ENCODE measurements around the gene CDHR2.
"Not testable (repeated sequence)": the region's sequence is repeated elsewhere in the genome, so short reads cannot be mapped to it uniquely, and the experiment has no call there.

Gene CDHR2

GRCh38 chr5:176542596-176543427, 6.3 kb upstream of the CDHR2 start:
- peak; percentile 43 for DNase-seq

- DNase-seq, result peak; percentile 86
These were observed 5.5 kb upstream of the CDHR2 start for GRCh38 chr5:176543428-176544182.

GRCh38 chr5:176545388-176545736, 3.8 kb upstream of the CDHR2 start:
- DNase-seq, result no peak

GRCh38 chr5:176545737-176546509, 3.2 kb upstream of the CDHR2 start:
- DNase-seq, result no peak

- peak; percentile 40 for DNase-seq
These were observed 1.3 kb upstream of the CDHR2 start for GRCh38 chr5:176547802-176548201.

GRCh38 chr5:176549871-176550270, 729 bp downstream of the CDHR2 start:
- no peak for DNase-seq

GRCh38 chr5:176550275-176550831, 1.2 kb downstream of the CDHR2 start:
- no peak for DNase-seq

GRCh38 chr5:176550937-176551336, 1.8 kb downstream of the CDHR2 start:
- DNase-seq, result not testable (repeated sequence)

GRCh38 chr5:176552332-176552869, 3.3 kb downstream of the CDHR2 start:
- DNase-seq, result no peak

GRCh38 chr5:176553260-176554085, 4.3 kb downstream of the CDHR2 start:
- no peak for DNase-seq

GRCh38 chr5:176557846-176558245, 8.7 kb downstream of the CDHR2 start:
- no peak for DNase-seq

GRCh38 chr5:176559683-176560082, 10.5 kb downstream of the CDHR2 start:
- no peak for DNase-seq

GRCh38 chr5:176560364-176560763, 11.2 kb downstream of the CDHR2 start:
- DNase-seq, result no peak

- no peak for DNase-seq
These were observed 12.1 kb downstream of the CDHR2 start for GRCh38 chr5:176561259-176561658.

- no peak for DNase-seq
These were observed 13.0 kb downstream of the CDHR2 start for GRCh38 chr5:176562189-176562588.

GRCh38 chr5:176564002-176564401, 14.9 kb downstream of the CDHR2 start:
- DNase-seq, result no peak

- no peak for DNase-seq
These were observed 16.7 kb downstream of the CDHR2 start for GRCh38 chr5:176565760-176566288.

- no peak for DNase-seq
These were observed 19.5 kb downstream of the CDHR2 start for GRCh38 chr5:176568657-176569056.

- DNase-seq, result no peak
These were observed 20.9 kb downstream of the CDHR2 start for GRCh38 chr5:176570044-176570443.

GRCh38 chr5:176573564-176574296, 24.6 kb downstream of the CDHR2 start:
- DNase-seq, result peak; percentile 82

- DNase-seq, result no peak
These were observed 25.1 kb downstream of the CDHR2 start for GRCh38 chr5:176574297-176574591.
